SK-N-SH (cell line): Measurements from ENCODE around the gene HNRNPM.

ENCODE experiments used
- JUND ChIP-seq: IDR thresholded peaks from 2 replicates; pipeline ENCODE4 v1.4.0; 2012
- RFX5 ChIP-seq: IDR thresholded peaks from 2 replicates; pipeline ENCODE4 v1.6.1; 2012; ENCODE audit warnings: mild to moderate bottlenecking, improper control_type of control experiment, low read length

- TF ChIP-seq RFX5 = no peak
- no peak for TF ChIP-seq JUND
Measured at GRCh38 chr19:8476524-8476923, 31.7 kb downstream of the HNRNPM start.
